GM18511 (cell line): Measurements from ENCODE around the gene SCN11A.
"Not testable (repeated sequence)": the region's sequence is repeated elsewhere in the genome, so short reads cannot be mapped to it uniquely, and the experiment has no call there.

Experiments
- ATAC-seq: cut with Tn5 transposase; IDR thresholded peaks from one replicate; pipeline ENCODE4 v1.9.1; 2021; ENCODE audit warnings: mild to moderate bottlenecking, moderate library complexity; ENCODE audit not compliant: unreplicated experiment

Gene SCN11A

DNA sequence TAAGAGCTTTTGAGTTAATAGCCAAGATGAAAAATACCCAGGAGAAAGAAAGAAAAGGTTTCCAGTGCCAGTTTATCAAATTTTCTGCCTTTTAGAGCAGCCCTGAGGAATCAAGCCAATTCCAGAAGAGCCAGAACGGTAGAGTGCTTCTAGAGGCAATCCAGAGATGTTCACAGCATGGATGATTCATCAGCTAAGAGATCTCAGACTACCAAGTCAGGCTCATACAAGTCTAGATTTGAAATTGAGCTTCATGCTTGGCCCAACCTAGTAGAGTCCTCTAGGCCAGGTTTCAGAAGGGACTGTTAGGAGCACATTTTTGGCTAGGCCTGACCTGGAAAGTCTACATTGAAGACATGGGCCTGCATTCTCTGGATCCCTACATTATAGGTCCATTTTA lies 15.5 kb upstream of the SCN11A start:
- ATAC-seq, result no peak

DNA sequence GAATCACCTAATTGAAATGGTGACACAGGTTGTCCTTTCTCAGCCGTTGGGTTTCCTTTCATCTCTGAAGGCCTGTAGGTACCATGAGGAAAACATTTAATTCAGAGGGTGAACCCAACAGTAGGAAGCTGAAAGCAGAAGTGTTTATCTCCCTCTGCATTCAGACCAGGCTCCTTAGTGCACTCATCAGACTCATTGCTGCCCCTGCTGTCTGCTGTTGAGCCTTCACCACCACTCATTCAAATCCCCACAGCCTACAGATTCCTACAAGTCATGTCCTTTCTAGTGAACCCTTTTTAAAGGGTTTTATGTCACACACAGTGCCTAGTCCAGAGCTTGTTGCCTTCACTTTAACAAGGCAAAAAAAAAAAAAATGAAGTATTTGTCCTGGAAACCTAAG lies 13.5 kb upstream of the SCN11A start:
- peak; percentile 99 for ATAC-seq

DNA sequence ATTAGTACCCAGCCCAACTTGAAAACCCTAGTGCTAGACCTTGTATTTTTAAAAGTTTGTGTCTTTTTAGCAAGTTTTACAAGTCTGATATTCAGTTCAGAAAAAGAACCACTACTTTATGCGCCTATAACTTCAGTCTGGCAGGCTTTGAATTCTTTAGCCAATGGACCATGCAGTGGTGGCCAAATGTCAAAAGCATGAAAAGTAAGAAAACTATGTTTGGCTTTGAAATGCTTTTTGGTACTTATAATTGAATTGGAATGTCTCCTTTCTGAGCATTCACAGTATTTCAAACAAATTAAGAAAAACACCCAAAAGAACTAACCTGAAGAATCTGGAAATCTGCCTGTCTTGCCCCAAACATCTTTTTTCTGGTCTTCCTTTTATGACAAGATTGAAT lies 12.9 kb upstream of the SCN11A start:
- ATAC-seq, result no peak

DNA sequence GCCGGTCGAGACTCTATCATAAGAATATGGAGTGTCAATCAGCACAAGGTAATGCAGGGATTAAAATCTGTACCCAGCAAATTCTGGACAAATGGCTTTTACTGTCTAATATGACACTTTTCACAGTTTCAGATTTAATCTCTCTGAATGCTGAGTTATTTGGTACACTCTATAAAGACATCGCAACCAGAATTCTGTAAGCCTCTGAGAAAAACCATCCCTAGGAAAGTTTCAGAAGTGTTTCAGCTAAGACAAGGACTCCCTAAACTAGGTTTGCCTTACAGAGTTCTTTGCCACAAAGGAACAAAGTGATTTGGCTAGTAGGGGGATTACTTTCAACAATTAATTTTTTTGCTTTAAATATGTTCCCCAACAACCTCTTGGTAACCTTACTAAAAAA lies 11.4 kb upstream of the SCN11A start:
- no peak for ATAC-seq

DNA sequence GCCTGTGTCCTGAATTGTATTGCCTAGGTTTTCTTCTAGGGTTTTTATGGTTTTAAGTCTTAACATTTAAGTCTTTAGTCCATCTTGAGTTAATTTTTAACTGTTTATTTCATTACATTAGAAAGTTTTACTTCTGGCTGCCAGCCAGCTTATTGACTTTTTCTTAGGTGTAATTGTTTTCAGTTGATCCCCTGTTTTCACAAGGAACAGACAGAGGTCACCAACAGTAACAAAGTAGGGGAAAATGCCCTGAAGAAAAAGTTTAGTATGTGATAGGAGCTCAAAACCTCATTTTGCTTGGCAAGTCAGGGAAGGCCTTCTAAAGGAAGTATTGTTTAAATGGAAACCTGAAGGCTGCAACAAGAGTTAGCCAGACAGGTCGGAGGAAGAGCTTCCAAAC lies 10.4 kb upstream of the SCN11A start:
- ATAC-seq, result no peak

DNA sequence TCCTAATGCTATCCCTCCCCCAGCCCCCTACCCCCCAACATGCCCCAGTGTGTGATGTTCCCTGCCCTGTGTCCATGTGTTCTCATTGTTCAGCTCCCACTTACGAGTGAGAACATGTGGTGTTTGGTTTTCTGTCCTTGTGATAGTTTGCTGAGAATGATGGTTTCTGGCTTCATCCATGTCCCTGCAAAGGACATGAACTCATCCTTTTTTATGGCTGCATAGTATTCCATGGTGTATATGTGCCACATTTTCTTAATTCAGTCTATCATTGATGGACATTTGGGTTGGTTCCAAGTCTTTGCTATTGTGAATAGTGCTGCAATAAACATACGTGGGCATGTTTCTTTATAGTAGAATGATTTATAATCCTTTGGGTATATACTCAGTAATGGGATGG lies 9.5 kb upstream of the SCN11A start:
- not testable (repeated sequence) for ATAC-seq

DNA sequence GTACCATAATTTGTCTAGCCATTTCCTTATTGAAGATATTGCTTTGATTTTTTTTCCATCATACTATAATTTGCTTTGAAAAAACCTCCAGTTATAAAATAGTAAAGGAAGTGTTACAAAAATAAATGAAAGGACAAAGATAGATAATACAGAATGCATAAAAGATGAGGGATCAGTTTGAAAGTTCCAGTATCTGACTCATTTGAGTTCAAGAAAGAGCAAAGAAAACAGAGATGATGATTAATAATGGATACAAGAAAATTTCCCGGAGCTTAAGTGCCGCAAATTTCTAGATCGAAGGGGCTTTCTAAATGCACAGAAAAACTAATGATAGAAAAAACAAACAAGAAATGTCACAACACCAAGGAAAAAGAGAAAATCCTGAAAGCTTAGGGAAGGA lies 4.4 kb upstream of the SCN11A start:
- no peak for ATAC-seq

DNA sequence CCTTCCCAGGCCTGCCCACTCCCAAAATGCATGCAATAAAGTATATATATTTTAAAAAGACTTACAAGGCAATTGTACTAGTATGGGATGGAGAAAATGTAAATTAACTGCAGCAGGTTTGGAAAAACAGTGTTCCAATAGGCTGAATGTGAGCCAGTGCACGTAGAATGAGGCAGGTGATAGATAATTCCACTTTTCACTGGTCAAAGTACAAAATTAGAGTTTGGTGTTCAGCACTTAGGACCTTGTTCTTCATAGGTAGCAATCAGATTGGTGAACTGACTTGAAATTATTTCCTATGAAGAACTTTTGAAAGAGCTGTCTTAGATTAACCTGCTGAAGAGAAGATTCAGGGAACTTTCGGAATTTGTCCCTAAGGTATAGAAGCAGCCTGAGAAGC lies 2.0 kb upstream of the SCN11A start:
- no peak for ATAC-seq

DNA sequence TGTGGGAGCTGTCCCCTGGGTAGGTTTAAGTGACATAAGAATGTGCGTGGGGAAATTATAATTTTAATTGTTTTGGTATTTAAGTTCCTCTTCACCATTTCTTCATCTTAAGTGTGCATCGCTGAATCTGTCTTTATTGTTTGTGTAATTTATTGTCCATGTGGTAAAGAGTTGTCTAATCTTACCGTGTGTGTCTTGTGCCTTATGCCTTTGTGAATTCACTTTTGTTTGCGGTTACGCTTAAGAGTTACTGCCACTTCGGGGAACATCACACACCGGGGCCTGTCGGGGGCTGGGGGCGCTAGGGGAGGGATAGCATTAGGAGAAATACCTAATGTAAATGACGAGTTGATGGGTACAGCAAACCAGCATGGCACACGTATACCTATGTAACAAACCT lies 839 bp upstream of the SCN11A start:
- ATAC-seq, result no peak

DNA sequence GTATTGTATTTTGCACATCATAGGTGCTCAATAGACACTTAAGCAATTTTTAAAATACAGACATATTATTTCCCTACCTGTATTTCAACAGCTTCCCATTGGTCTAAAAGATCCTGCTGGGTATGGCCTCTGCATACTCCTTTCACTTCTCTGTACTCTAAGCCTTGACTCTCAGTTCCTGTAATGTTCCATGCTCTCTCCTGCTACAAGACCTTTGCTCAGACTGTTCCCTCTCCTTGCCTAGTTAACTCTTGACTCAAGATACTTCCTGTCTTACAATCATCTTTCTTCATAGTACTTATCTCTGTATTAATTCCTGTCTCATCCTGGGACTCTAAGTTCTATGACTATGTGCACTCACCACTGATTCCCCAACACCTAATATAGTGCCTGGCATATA lies 1.7 kb downstream of the SCN11A start:
- no peak for ATAC-seq

DNA sequence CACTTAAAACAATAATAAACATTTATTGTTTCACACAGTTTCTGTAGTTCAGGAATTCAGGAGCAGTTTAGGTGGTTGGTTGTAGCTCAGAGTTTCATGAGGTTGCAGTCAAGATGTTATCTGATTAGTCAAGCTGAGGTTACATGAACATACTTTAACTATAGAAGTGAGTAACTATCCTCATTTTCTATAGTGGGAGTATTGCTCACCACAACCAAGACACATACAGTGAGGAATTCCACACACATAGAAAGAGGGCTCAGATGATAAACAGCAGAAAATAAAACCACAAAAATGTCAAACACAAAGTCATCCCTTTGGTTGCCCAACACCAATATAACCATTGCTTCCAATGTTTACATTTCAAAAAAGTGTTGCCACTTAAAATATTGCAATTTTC lies 13.6 kb downstream of the SCN11A start:
- ATAC-seq, result no peak

DNA sequence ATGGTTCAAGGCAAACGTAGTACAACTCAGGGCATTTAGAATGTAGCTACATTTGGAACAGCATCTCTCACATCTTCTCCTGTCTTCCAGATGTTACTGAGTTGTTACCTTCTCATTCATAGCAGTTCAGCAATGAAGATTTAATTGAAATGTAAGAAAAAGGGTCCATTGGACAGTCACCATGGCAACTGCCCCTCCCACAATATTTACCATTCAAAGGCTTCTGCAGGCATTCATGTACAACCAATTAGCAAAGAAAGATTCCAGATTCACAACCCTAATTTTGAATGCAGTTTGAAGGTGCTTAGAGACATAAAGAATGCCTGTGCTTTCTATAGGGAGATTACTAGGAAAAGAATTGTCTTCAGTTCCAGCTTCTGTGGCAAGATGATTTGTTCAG lies 22.2 kb downstream of the SCN11A start:
- ATAC-seq, result no peak

DNA sequence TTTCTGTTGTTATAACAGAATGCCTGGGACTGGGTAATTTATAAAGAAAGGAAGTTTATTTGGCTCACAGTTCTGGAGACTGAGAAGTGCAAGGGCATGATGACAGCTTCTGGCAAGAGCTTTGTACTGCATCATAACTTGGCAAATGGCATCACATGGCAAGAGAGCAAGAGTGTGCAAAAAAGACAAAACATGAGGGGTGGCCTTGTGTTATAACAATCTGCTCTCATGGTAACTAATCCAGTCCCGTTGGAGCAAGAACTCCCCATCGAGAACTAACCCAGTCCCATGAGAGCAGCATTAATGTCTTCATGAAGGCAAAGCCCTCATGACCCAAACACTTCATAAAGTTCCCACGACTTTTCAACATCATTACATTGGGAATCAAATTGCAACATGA lies 23.2 kb downstream of the SCN11A start:
- no peak for ATAC-seq

DNA sequence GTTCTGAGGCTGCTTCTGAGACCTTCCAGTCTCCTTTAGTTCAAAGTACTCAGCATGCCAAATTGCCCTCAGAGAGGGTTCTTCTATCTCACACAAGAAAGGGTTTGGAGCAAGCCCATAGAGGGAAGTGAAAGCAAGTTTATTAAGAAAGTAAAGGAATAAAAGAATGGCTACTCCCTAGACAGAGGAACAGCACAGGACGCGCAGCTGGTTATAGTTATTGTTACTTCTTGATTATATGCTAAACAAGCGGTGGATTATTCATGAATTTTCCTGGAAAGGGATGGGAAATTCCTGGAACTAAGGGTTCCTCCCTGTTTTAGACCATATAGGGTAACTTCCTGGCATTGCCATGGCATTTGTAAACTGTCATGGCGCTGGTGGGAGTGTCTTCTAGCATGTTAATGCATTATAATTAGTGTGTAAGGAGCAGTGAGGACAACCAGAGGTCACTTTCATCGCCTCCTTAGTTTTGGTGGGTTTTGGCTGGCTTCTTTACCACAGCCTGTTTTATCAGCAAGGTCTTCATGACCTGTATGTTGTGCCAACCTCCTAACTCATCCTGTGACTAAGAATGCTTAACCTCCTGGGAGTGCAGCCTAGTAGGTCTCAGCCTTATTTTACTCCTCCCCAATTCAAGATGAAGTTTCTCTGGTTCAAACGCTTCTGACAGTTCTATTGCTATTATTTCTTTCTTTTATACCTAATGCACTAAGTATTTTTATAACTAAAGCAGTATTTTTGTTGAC lies 26.3 kb downstream of the SCN11A start:
- ATAC-seq, result no peak

DNA sequence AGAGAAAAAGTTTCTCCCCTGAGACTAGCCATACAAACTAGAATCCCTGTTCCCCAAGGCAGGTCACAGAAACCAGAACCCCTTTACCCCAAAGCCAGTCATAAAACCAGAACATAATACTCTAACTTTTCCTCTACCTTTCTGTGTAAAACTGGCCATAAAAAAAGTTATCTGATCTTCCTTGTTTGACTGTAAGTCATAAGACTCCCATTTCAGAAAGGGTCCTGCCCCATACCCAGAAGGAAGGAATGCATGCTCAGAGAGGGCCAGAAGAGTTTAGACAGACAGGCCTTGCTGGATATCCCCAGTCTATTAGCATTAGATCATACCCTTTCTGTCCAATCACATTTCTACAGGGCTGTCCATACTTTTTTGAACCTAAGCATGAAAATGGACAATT lies 27.2 kb downstream of the SCN11A start:
- no peak for ATAC-seq

DNA sequence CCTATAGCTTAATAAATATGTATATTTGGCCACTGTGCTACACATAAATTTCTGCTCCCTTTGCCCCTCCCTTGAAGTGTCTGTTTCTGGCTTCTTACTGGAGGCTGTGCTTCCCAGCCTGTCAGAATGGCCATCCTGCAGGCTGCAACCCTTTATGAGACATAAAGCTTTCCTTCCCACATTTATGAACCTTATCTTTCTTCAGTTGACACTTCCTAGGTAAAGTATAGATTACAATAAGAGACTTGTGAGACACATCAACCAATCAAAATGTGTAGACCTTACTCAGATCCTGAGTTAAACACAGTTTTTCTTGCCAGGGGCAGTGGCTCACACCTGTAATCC lies 29.5 kb downstream of the SCN11A start:
- no peak for ATAC-seq

DNA sequence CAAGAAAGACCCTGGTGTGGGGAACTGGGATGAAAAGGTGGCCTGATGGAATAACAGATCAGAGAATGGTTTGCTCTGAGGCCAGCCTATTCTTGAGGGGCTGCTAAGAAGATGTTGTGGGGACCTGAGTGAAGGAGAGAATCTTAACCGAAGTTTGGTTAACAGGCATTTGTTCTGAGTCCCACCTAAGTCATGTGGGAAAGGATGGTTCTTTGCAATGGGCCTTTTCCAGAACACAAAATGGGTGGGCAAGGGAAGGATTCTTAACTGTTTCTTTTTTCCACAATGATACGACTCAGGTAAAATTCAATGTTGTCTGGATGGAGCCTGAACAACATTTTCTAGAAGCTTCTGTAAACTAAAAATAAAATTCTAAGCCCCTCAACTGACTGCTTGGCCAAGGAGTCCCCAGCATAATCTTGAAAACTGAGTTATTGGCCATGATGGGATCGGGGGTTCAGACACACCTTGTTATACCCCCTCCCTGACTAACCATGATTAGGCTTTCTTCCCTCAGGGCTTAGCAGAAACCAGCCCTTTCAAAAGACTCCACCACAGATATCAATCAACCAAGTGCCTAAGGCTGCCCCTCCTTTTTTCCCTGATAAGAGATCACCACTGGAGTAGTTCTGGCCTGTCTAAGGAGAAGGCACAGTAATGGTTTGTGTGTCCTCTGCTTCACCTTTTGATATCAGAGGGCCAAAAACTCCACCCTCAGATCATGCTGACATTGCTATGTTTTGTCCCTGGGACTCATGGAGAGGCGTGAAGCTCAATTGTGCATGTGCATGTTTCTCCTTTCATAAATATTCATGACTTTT lies 30.1 kb downstream of the SCN11A start:
- ATAC-seq, result no peak

DNA sequence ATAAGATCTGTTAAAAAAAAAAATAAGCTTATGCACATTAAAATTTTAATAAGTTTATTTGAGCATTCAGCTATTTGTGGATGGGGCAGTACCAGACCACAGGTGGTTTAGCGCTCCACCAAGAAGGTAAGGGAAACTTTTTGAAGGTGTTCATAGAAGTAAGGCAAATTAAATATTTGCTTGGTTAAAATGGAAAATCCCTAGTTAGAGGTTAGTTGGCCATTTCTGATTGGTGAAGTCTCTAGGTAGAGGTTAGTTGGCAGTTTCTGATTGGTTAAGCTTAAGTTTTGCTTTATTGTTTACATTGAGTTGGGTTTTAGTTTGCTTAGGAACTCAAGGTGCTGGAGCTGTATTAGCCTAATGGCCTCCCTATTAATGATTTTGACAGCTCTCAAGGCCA lies 30.7 kb downstream of the SCN11A start:
- peak; percentile 64 for ATAC-seq

DNA sequence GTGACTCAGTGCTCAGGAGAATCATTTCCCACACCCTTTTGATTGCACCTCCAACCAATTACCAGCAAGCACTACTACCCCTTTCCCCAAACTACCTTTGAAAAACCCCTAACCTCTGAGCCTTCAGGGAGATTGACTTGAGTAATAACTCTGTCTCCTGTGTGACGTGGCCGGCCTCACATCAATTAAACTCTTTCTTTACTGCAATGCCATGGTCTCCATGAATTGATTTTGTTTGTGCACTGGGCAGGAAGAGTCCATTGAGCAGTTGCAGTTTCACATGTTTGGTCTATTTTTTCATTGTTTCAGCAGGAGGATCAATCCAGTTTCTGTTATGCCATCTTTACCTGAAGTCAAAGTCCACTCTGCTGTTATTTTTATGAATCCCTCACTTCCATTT lies 32.4 kb downstream of the SCN11A start:
- no peak for ATAC-seq

DNA sequence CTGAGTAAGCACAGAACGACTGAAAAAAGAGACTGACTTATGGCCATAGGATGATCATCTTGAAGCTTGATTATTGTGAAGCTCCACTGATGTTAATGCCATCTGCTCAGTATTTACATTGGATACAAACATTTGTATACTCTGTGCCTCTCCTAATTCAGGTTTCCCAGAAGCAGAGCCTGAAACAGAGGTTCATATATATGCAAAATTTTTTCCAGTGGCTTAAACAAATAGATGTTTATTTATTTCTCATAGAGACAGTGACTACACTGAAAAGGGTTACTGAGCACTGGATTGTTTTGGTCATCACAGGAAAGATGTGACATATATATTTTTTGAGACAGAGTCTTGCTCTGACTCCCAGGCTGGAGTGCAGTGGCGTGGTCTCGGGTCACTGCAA lies 36.3 kb downstream of the SCN11A start:
- ATAC-seq, result no peak

DNA sequence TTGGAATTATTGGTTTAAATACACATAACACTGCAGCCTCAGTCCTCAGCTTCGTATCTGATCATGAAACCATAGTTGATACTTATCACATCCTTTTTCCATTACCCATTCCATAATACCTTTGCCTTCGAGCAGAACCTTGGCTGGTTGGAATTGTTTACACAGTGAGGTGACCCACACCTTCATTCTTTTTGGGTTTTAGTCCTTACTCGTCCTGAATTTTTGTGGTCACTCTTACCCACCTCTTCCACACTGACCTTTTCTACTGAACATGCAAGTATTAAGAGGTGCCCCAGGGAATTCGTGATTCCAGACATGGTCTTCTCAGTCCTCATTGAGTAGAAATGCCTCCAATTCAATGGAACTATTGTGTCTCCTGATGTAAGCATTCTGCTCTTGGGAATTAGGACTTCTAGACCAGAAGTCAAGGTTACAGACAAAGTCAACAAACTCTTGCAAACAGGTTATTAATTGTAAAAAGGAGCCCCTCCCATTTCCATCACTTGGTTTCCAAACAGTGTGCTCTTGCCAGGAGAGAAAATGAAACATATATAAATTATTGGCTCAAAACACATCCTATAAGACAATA lies 37.7 kb downstream of the SCN11A start:
- ATAC-seq, result no peak

DNA sequence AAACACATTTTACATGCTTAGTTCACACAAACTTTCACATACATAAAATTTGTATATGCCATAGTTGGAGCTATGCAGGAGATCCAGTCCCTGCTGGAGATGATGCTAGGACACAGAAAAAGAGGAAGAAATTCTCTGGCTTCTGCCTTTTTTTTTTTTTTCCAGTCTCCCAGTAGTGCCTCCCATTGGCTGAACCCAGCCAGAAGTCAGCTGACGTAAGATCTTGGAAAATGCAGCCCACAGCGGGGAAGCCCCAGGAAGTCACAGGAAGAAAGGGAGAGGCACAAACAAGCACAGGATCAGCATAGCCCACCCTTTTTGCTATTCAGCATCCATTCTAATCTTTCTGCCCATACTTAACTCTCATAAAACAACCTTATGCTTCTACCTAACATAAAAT lies 38.5 kb downstream of the SCN11A start:
- no peak for ATAC-seq
